ENCODE results near the gene TSKU. TPM values are rescaled to one million over a fixed set of nuclear protein-coding genes. Genes with fewer than 3 reads are reported as not detected.
A peak's percentile ranks its signal among the peaks of the same experiment; 100 is the strongest.

TSKU gene
- total RNA-seq, 1 experiment from 2014 or later, result 99.4 TPM

- Histone ChIP-seq H3K4me3 (no peak overlapping the region), H3K79me2 (ENCODE audit: low read depth) (peaks cover 41% of the 10 kb centered on the region), H3K4me2 (no peak overlapping the region), H3K4me1 (replicated peaks; ENCODE audit: insufficient read depth) (peaks cover 40% of the 10 kb centered on the region), H3K9me2 (ENCODE audit: insufficient read depth) (no peaks in the 10 kb centered on the region), H3K27ac (no peak overlapping the region), H3K27me3 (ENCODE audit: insufficient read depth, low read depth) (no peaks in the 10 kb centered on the region), H2AFZ (no peak overlapping the region), H3K36me3 (ENCODE audit: low read depth) (peaks cover 26% of the 10 kb centered on the region; the same call in 1 of the 2 replicates), H3F3A (ENCODE audit: insufficient read depth, low read depth) (peaks cover 51% of the 10 kb centered on the region), H3K9me3 (ENCODE audit: insufficient read depth, low read depth) (no peaks in the 10 kb centered on the region), H4K20me1 (ENCODE audit: insufficient read depth) (0 out of 2 replicates have a peak, but pooled peaks cover 3% of the 10 kb centered on the region)
- no TSS peak for BruUV-seq (replicated peaks)
- ChIA-PET CTCF (no interaction called here), POLR2A (ENCODE audit: unreplicated experiment) (interaction anchor here (0.6 to 1.6 kb wide), 4 partner anchors 27 to 120 kb away, joined by 3 to 18 read pairs (median 6); no protein-coding TSS in a partner anchor)
- no peak for TF ChIP-seq EZH2 (IDR thresholded peaks at IDR 0.05; ENCODE audit: low read depth)
- no peak for TF ChIP-seq CTCF (conservative IDR thresholded peaks at IDR 0.05)
- intact Hi-C loops (cut with micrococcal nuclease; ENCODE audit: unreplicated experiment), result no loop called here
- DNase-seq, result no peak
These were observed 21.3 kb upstream of the TSKU start for GRCh38 chr11:76761718-76762355.

GRCh38 chr11:76762356-76762752 lies 20.8 kb upstream of the TSKU start:
- no peak for TF ChIP-seq CTCF (conservative IDR thresholded peaks at IDR 0.05)
- TF ChIP-seq EZH2 (IDR thresholded peaks at IDR 0.05; ENCODE audit: low read depth), result no peak
- H3K4me2 ChIP-seq, result no peak overlapping the region
- H4K20me1 ChIP-seq (ENCODE audit: insufficient read depth), result 0 out of 2 replicates have a peak, but pooled peaks cover 3% of the 10 kb centered on the region
- no peak for DNase-seq
- intact Hi-C loops (cut with micrococcal nuclease; ENCODE audit: unreplicated experiment), result no loop called here
- no peaks in the 10 kb centered on the region for H3K9me2 ChIP-seq (ENCODE audit: insufficient read depth)
- H2AFZ ChIP-seq, result no peak overlapping the region
- H3K4me3 ChIP-seq, result no peak overlapping the region
- no peak overlapping the region for H3K27ac ChIP-seq
- peaks cover 45% of the 10 kb centered on the region for H3K4me1 ChIP-seq (replicated peaks; ENCODE audit: insufficient read depth)
- no TSS peak for BruUV-seq (replicated peaks)
- H3F3A ChIP-seq (ENCODE audit: insufficient read depth, low read depth), result peaks cover 46% of the 10 kb centered on the region
- POLR2A ChIA-PET (ENCODE audit: unreplicated experiment), result interaction anchor here (1.6 kb wide), 1 partner anchor 26 kb away, joined by 7 read pairs; no protein-coding TSS in a partner anchor
- peaks cover 46% of the 10 kb centered on the region for H3K79me2 ChIP-seq (ENCODE audit: low read depth)
- no peaks in the 10 kb centered on the region for H3K27me3 ChIP-seq (ENCODE audit: insufficient read depth, low read depth)
- CTCF ChIA-PET, result no interaction called here
- H3K9me3 ChIP-seq (ENCODE audit: insufficient read depth, low read depth), result no peaks in the 10 kb centered on the region
- H3K36me3 ChIP-seq (ENCODE audit: low read depth), result peaks cover 31% of the 10 kb centered on the region; the same call in 1 of the 2 replicates

- Histone ChIP-seq H3K9me2 (ENCODE audit: insufficient read depth) (no peaks in the 10 kb centered on the region), H3K27me3 (ENCODE audit: insufficient read depth, low read depth) (no peaks in the 10 kb centered on the region), H3K4me1 (replicated peaks; ENCODE audit: insufficient read depth) (peaks cover 51% of the 10 kb centered on the region), H2AFZ (no peak overlapping the region), H3K79me2 (ENCODE audit: low read depth) (peaks cover 53% of the 10 kb centered on the region), H3K9me3 (ENCODE audit: insufficient read depth, low read depth) (no peaks in the 10 kb centered on the region), H3F3A (ENCODE audit: insufficient read depth, low read depth) (peaks cover 39% of the 10 kb centered on the region), H3K36me3 (ENCODE audit: low read depth) (peaks cover 35% of the 10 kb centered on the region; the same call in 1 of the 2 replicates), H4K20me1 (ENCODE audit: insufficient read depth) (0 out of 2 replicates have a peak, but pooled peaks cover 3% of the 10 kb centered on the region), H3K4me2 (peak overlapping the region; percentile 97; the same call in 1 of the 2 replicates), H3K27ac (peak overlapping the region; percentile 50), H3K4me3 (no peak overlapping the region)
- intact Hi-C loops (cut with micrococcal nuclease; ENCODE audit: unreplicated experiment), result no loop called here
- DNase-seq, result no peak
- TF ChIP-seq EZH2 (IDR thresholded peaks at IDR 0.05; ENCODE audit: low read depth) (no peak), CTCF (conservative IDR thresholded peaks at IDR 0.05) (no peak)
- BruUV-seq (replicated peaks), result no TSS peak
- ChIA-PET POLR2A (ENCODE audit: unreplicated experiment) (interaction anchor here (1.6 kb wide), 1 partner anchor 25 kb away, joined by 7 read pairs; no protein-coding TSS in a partner anchor), CTCF (no interaction called here)
These were observed 20.1 kb upstream of the TSKU start for GRCh38 chr11:76762867-76763572.
